Retinal pigment epithelial cell (primary cell): ENCODE data around the gene CYB5B.
"Not testable (repeated sequence)": the region's sequence is repeated elsewhere in the genome, so short reads cannot be mapped to it uniquely, and the experiment has no call there.

Experiments used
- DNase-seq: peaks from one replicate; pipeline ENCODE4 v3.0.0-alpha.2; 2010; ENCODE audit warnings: low read depth
- H3K4me3 ChIP-seq: 2 replicates; pipeline ENCODE4 v1.5.1; 2011; ENCODE audit warnings: mild to moderate bottlenecking, low read length, control low read depth, moderate library complexity
- CTCF ChIP-seq: conservative IDR thresholded peaks from 2 replicates; pipeline ENCODE4 v1.5.1; 2011; ENCODE audit warnings: low read depth, low read length, control low read depth, inconsistent platforms

Gene CYB5B

GRCh38 chr16:69435977-69436820 lies 11.8 kb downstream of the CYB5B start:
- DNase-seq = no peak
- no peak overlapping the region for H3K4me3 ChIP-seq
- no peak for TF ChIP-seq CTCF

- no peak overlapping the region for H3K4me3 ChIP-seq
- no peak for TF ChIP-seq CTCF
- DNase-seq = no peak
Observed at GRCh38 chr16:69436896-69437295, 12.5 kb downstream of the CYB5B start.

- no peak for TF ChIP-seq CTCF
- DNase-seq = no peak
- H3K4me3 ChIP-seq = no peak overlapping the region
Observed at GRCh38 chr16:69438465-69438864, 14.0 kb downstream of the CYB5B start.

- no peak for DNase-seq
- H3K4me3 ChIP-seq = no peak overlapping the region
- TF ChIP-seq CTCF = no peak
Observed at GRCh38 chr16:69440250-69440649, 15.8 kb downstream of the CYB5B start.

- H3K4me3 ChIP-seq, DNase-seq: not testable (repeated sequence)
Observed at GRCh38 chr16:69441030-69441429, 16.6 kb downstream of the CYB5B start.

- no peak overlapping the region for H3K4me3 ChIP-seq
- DNase-seq = no peak
- no peak for TF ChIP-seq CTCF
Observed at GRCh38 chr16:69443927-69444631, 19.7 kb downstream of the CYB5B start.

- no peak overlapping the region for H3K4me3 ChIP-seq
- no peak for TF ChIP-seq CTCF
- DNase-seq = no peak
Observed at GRCh38 chr16:69444873-69445517, 20.6 kb downstream of the CYB5B start.
